Thoracic aorta (tissue), 2 donors: ENCODE measurements around the gene EXOC3. TPM values are rescaled to one million over a fixed set of nuclear protein-coding genes. Genes with fewer than 3 reads are reported as not detected.
A peak's percentile ranks its signal among the peaks of the same experiment; 100 is the strongest.
"Not testable (repeated sequence)": the region's sequence is repeated elsewhere in the genome, so short reads cannot be mapped to it uniquely, and the experiment has no call there.

Source experiments
- ATAC-seq: fragments of 150-250 bp; one replicate; pipeline ENCODE4 v1.8.0; 2017; ENCODE audit warnings: low read depth; ENCODE audit not compliant: insufficient number of reproducible peaks, low FRiP score
- DNase-seq: peaks from one replicate; pipeline ENCODE4 v3.0.0-alpha.2; 2020; ENCODE audit warnings: low spot score
- H3K27ac ChIP-seq, 2 donors: fragments of 200-600 bp; sonication (generic); 1 replicate in 1 of 2; 2 replicates in 1 of 2; pipeline ENCODE4 v1.5.1; 2016; ENCODE audit warnings: mild to moderate bottlenecking in 2 of 2, moderate library complexity in 2 of 2
- H3K27me3 ChIP-seq: fragments of 200-600 bp; sonication (generic); replicated peaks from 2 replicates; pipeline ENCODE4 v1.6.0; 2016; ENCODE audit warnings: mild to moderate bottlenecking; ENCODE audit not compliant: insufficient read depth
- H3K36me3 ChIP-seq: fragments of 200-600 bp; sonication (generic); one replicate; pipeline ENCODE4 v1.5.1; 2016
- H3K4me1 ChIP-seq, 2 donors: fragments of 200-600 bp; sonication (generic); 1 replicate in 1 of 2; 2 replicates in 1 of 2; pipeline versions ENCODE4 v1.5.1 to v1.6.0; 2016; ENCODE audit warnings: low read depth in 2 of 2, mild to moderate bottlenecking in 1 of 2; ENCODE audit not compliant: control insufficient read depth in 1 of 2
- H3K4me3 ChIP-seq: fragments of 200-600 bp; sonication (generic); 2 replicates; pipeline ENCODE4 v1.5.1; 2016; ENCODE audit warnings: mild to moderate bottlenecking
- H3K9me3 ChIP-seq: fragments of 200-600 bp; sonication (generic); 2 replicates; pipeline ENCODE4 v1.5.1; 2016
- CTCF ChIP-seq: fragments of 200-600 bp; sonication (generic); IDR thresholded peaks from one replicate; pipeline ENCODE4 v1.5.1; 2019; ENCODE audit warnings: antibody characterized with exemption
- total RNA-seq, 2 donors: library from RNA; depleted of rRNA; stranded (reverse); fragments of >200 nt; gene quantifications; one replicate each; pipeline versions ENCODE4 v1.1.0 to v1.2.3, GENCODE V29; 2016

Gene EXOC3
- total RNA-seq, 2 donors from 2014 or later, result 34.5 to 79.7 TPM

GRCh38 chr5:502325-503079 is 59.5 kb downstream of the EXOC3 start:
- no peak for DNase-seq
- Histone ChIP-seq H3K4me1 (peaks cover 3 to 11% of the 10 kb centered on the region in 2 donors), H3K27me3 (no peaks in the 10 kb centered on the region), H3K4me3 (peak overlapping the region; percentile 53), H3K36me3 (no peaks in the 10 kb centered on the region), H3K9me3 (no peaks in the 10 kb centered on the region), H3K27ac (no peak overlapping the region)
- ATAC-seq, result no peak
- TF ChIP-seq CTCF, result no peak

- no peaks in the 10 kb centered on the region for H3K9me3 ChIP-seq
- DNase-seq (no peak), ATAC-seq (no peak)
- H3K27me3 ChIP-seq, result no peaks in the 10 kb centered on the region
- peaks cover 3 to 11% of the 10 kb centered on the region in 2 donors for H3K4me1 ChIP-seq
- no peak overlapping the region for H3K27ac ChIP-seq
- no peak for TF ChIP-seq CTCF
- H3K4me3 ChIP-seq, result no peak overlapping the region
- H3K36me3 ChIP-seq, result no peaks in the 10 kb centered on the region
Measured at GRCh38 chr5:504326-505154, 61.6 kb downstream of the EXOC3 start.

- TF ChIP-seq CTCF, result no peak
- Histone ChIP-seq H3K4me3 (no peak overlapping the region), H3K9me3 (no peaks in the 10 kb centered on the region), H3K4me1 (peaks cover 3 to 11% of the 10 kb centered on the region in 2 donors), H3K27ac (no peak overlapping the region), H3K36me3 (no peaks in the 10 kb centered on the region), H3K27me3 (no peaks in the 10 kb centered on the region)
- no peak for DNase-seq
- no peak for ATAC-seq
Measured at GRCh38 chr5:505951-506525, 63.1 kb downstream of the EXOC3 start.

GRCh38 chr5:507986-508575 is 65.1 kb downstream of the EXOC3 start:
- H3K27ac ChIP-seq, H3K27me3 ChIP-seq: not testable (repeated sequence)

GRCh38 chr5:509611-510185 is 66.7 kb downstream of the EXOC3 start:
- Histone ChIP-seq H3K4me3 (no peak overlapping the region), H3K4me1 (no peaks in the 10 kb centered on the region), H3K27me3 (no peaks in the 10 kb centered on the region), H3K9me3 (no peaks in the 10 kb centered on the region), H3K36me3 (no peaks in the 10 kb centered on the region), H3K27ac (no peak overlapping the region)
- DNase-seq (no peak), ATAC-seq (no peak)
- no peak for TF ChIP-seq CTCF

More at GRCh38 chr5:507986-508575, 65.1 kb downstream of the EXOC3 start:
- not testable (repeated sequence) for DNase-seq, ATAC-seq, H3K9me3 ChIP-seq, H3K4me3 ChIP-seq, H3K36me3 ChIP-seq, H3K4me1 ChIP-seq
